ENCODE measurements around the gene PCP4.

GRCh38 chr21:39900491-39900890 is 33.3 kb downstream of the PCP4 start:
- TF ChIP-seq USF2 (IDR thresholded peaks at IDR 0.05) (no peak), POLR2A (IDR thresholded peaks at IDR 0.05; ENCODE audit: low read length) (no peak), JUN (IDR thresholded peaks at IDR 0.05) (no peak), EP300 (IDR thresholded peaks at IDR 0.05) (no peak), CHD2 (IDR thresholded peaks at IDR 0.05; ENCODE audit: low read length, partially characterized antibody) (no peak), MYC (IDR thresholded peaks at IDR 0.05; ENCODE audit: borderline replicate concordance, low read length) (no peak), CTCF (IDR thresholded peaks at IDR 0.05) (no peak), REST (IDR thresholded peaks at IDR 0.05) (no peak), GATA3 (IDR thresholded peaks at IDR 0.05; ENCODE audit: borderline replicate concordance) (no peak)

Measured in A549 (cell line).